Endothelial cell of umbilical vein (primary cell): Measurements from ENCODE around the gene LAMP5. TPM values are rescaled to one million over a fixed set of nuclear protein-coding genes. Genes with fewer than 3 reads are reported as not detected.

Experiments used
- BruUV-seq: library from RNA; stranded (reverse); fragments of 400-500 nt; replicated peaks from 2 replicates; lab custom pipeline; 2021; lab: Mats Ljungman, UMichigan
- CTCF ChIA-PET: fragments of 300-600, 350-600 bp; sonication (Branson Sonifier 250); formaldehyde crosslinking; loops from one replicate; lab custom pipeline; 2021; ENCODE audit warnings: antibody characterized with exemption, inconsistent platforms; lab: Charles Lee
- POLR2A ChIA-PET: fragments of 300-600, 350-600 bp; sonication (Branson Sonifier 250); formaldehyde crosslinking; loops from one replicate; lab custom pipeline; 2021; ENCODE audit warnings: antibody characterized with exemption, inconsistent platforms; lab: Charles Lee
- DNase-seq: peaks from one replicate; pipeline ENCODE4 v3.0.0-alpha.2; 2011; ENCODE audit warnings: low read depth, low spot score
- FAIRE-seq: peaks from 2 replicates; lab custom pipeline; 2011; peaks lifted over from hg19 to GRCh38; lab: Jason Lieb, UNC
- H2AFZ ChIP-seq: 2 replicates; pipeline ENCODE4 v1.6.0; 2012; ENCODE audit warnings: low read depth, low read length, control low read depth, inconsistent platforms
- H3K27ac ChIP-seq: 2 replicates; pipeline ENCODE4 v1.5.1; 2011; ENCODE audit warnings: low read depth, mild to moderate bottlenecking, control low read depth, low read length, moderate library complexity; ENCODE audit not compliant: insufficient read depth
- H3K27me3 ChIP-seq, 2 experiments: 2 replicates each; pipeline versions ENCODE4 v1.6.0 to v1.6.1; 2011; ENCODE audit warnings: low read length in 2 of 2, mixed read lengths in 1 of 2; ENCODE audit not compliant: control insufficient read depth in 2 of 2, insufficient read depth in 2 of 2
- H3K36me3 ChIP-seq, 2 experiments: 2 replicates in 1 of 2; 3 replicates in 1 of 2; pipeline ENCODE4 v1.5.1; 2011; ENCODE audit warnings: low read length in 2 of 2, mild to moderate bottlenecking in 1 of 2, moderate library complexity in 1 of 2; ENCODE audit not compliant: control insufficient read depth in 2 of 2, insufficient read depth in 2 of 2; ENCODE audit errors: extremely low read depth in 1 of 2
- H3K4me1 ChIP-seq: 3 replicates; pipeline ENCODE4 v1.5.1; 2011; ENCODE audit warnings: mild to moderate bottlenecking, low read length; ENCODE audit not compliant: control insufficient read depth, insufficient read depth; ENCODE audit errors: extremely low read depth
- H3K4me2 ChIP-seq: 2 replicates; pipeline ENCODE4 v1.6.1; 2011; ENCODE audit warnings: low read length, control low read depth, mixed read lengths; ENCODE audit not compliant: insufficient read depth
- H3K4me3 ChIP-seq, 3 experiments: fragments of 200-600 bp in 1 of 3; sonication (generic), shearing (Covaris generic) in 1 of 3; replicated peaks in 1 of 3; 2 replicates each; pipeline ENCODE4 v1.5.1; 2011 to 2016; ENCODE audit warnings: control low read depth in 3 of 3, low read length in 3 of 3, mild to moderate bottlenecking in 2 of 3, inconsistent platforms in 1 of 3, low read depth in 1 of 3, moderate library complexity in 1 of 3; ENCODE audit not compliant: insufficient read depth in 1 of 3
- H3K79me2 ChIP-seq: 2 replicates; pipeline ENCODE4 v1.6.0; 2012; ENCODE audit warnings: low read length, inconsistent platforms; ENCODE audit not compliant: control insufficient read depth, insufficient read depth
- H3K9ac ChIP-seq: replicated peaks from 2 replicates; pipeline ENCODE3; 2011; ENCODE audit warnings: low read length, control low read depth; ENCODE audit not compliant: insufficient read depth; ENCODE audit errors: extremely low read depth
- H3K9me1 ChIP-seq: replicated peaks from 3 replicates; pipeline ENCODE4 v1.6.0; 2011; ENCODE audit warnings: mild to moderate bottlenecking, low read length; ENCODE audit not compliant: control insufficient read depth, insufficient read depth; ENCODE audit errors: extremely low read depth
- H3K9me3 ChIP-seq: replicated peaks from 2 replicates; pipeline ENCODE4 v1.5.1; 2012; ENCODE audit warnings: low read length, inconsistent platforms; ENCODE audit not compliant: control insufficient read depth, insufficient read depth
- H4K20me1 ChIP-seq: replicated peaks from 2 replicates; pipeline ENCODE3; 2011; ENCODE audit warnings: mild to moderate bottlenecking, low read length; ENCODE audit not compliant: control insufficient read depth, insufficient read depth; ENCODE audit errors: extremely low read depth
- CTCF ChIP-seq, 2 donors: IDR thresholded peaks; 1 replicate in 1 of 2; 2 replicates in 1 of 2; pipeline ENCODE4 v1.5.1; 2011; ENCODE audit warnings: low read length in 2 of 2, mild to moderate bottlenecking in 2 of 2, moderate library complexity in 2 of 2, control low read depth in 1 of 2, inconsistent platforms in 1 of 2, low read depth in 1 of 2; ENCODE audit not compliant: insufficient read depth in 1 of 2; ENCODE audit errors: extremely low read depth in 1 of 2
- EZH2 ChIP-seq: IDR thresholded peaks from 2 replicates; pipeline ENCODE4 v1.6.1; 2012; ENCODE audit warnings: borderline replicate concordance, low read depth, mild to moderate bottlenecking, moderate library complexity, low read length, inconsistent platforms; ENCODE audit not compliant: severe bottlenecking
- FOS ChIP-seq: IDR thresholded peaks from 2 replicates; pipeline ENCODE4 v1.6.1; 2011; ENCODE audit warnings: mild to moderate bottlenecking, low read length, moderate library complexity, borderline replicate concordance; ENCODE audit not compliant: insufficient read depth
- GATA2 ChIP-seq: IDR thresholded peaks from 2 replicates; pipeline ENCODE4 v1.7.0; 2011; ENCODE audit warnings: low read depth, mild to moderate bottlenecking, moderate library complexity, mixed read lengths, low read length; ENCODE audit not compliant: insufficient read length, insufficient read depth
- JUN ChIP-seq: IDR thresholded peaks from 2 replicates; pipeline ENCODE4 v1.6.1; 2011; ENCODE audit warnings: borderline replicate concordance, low read depth; ENCODE audit not compliant: insufficient read length, insufficient read depth
- MYC ChIP-seq: IDR thresholded peaks from one replicate; pipeline ENCODE4 v1.6.1; 2011; ENCODE audit warnings: mild to moderate bottlenecking, low read depth, low read length
- POLR2A ChIP-seq: IDR thresholded peaks from 2 replicates; pipeline ENCODE4 v1.6.1; 2012; ENCODE audit warnings: low read depth, mild to moderate bottlenecking, control low read depth, low read length
- POLR2AphosphoS5 ChIP-seq: IDR thresholded peaks from 2 replicates; pipeline ENCODE4 v1.6.1; 2012; ENCODE audit warnings: low read depth, mild to moderate bottlenecking, control low read depth, low read length, moderate library complexity; ENCODE audit not compliant: insufficient read depth
- dilution Hi-C: fragments of 300-500 bp; cut with MboI; formaldehyde crosslinking; loops from one replicate; pipeline ENCODE4 v1.15.0; 2019; ENCODE audit warnings: low sequenced_read_pairs; ENCODE audit not compliant: extremely low pct_ligation_motif_present
- intact Hi-C: fragments of 100-400 bp; cut with micrococcal nuclease; formaldehyde crosslinking; loops from one replicate; pipeline ENCODE4 v1.10.0; 2022
- polyA plus RNA-seq, 4 experiments: library from polyadenylated mRNA; depleted of rRNA in 3 of 4; stranded (reverse) in 3 of 4; unstranded in 1 of 4; fragments of >200 nt; gene quantifications; 2 replicates each; pipeline versions ENCODE4 v1.2.1 to v1.2.3, GENCODE V29; 2011 to 2012; ENCODE audit warnings: missing spikeins in 1 of 4
- total RNA-seq: library from RNA; stranded (reverse); gene quantifications from 2 replicates; pipeline ENCODE4 v1.2.3, GENCODE V29; 2021
- TF ChIP-seq, protein P1 (sequence below): IDR thresholded peaks from 2 replicates; pipeline ENCODE4 v1.6.1; 2011; ENCODE audit not compliant: insufficient read depth, insufficient read length

The LAMP5 gene
- total and polyA plus RNA-seq, 2 donors (not counting 3 experiments of a cell fraction or from before 2014, with no cell fraction given), result not detected

- H3K9ac ChIP-seq, result no peak overlapping the region
- no peak overlapping the region for H3K27ac ChIP-seq
- H4K20me1 ChIP-seq, result no peaks in the 10 kb centered on the region
- POLR2A ChIA-PET, result no interaction called here
- peaks cover 5% of the 10 kb centered on the region for H3K4me1 ChIP-seq
- no peaks in the 10 kb centered on the region for H3K79me2 ChIP-seq
- DNase-seq, result no peak
- no peak overlapping the region for H2AFZ ChIP-seq
- CTCF ChIA-PET, result interaction anchor here (2.0 kb wide), 2 partner anchors 17 to 92 kb away, joined by 4 to 6 read pairs; no protein-coding TSS in a partner anchor
- no peak for FAIRE-seq
- no peaks in the 10 kb centered on the region for H3K9me3 ChIP-seq
- TF ChIP-seq GATA2 (no peak), FOS (no peak), POLR2AphosphoS5 (no peak), EZH2 (no peak), JUN (no peak), CTCF (IDR thresholded peaks at IDR 0.05; ENCODE audit: extremely low read depth in 1 of 2, insufficient read depth in 1 of 2, low read depth in 1 of 2, low read length in 2 of 2) (no peak), POLR2A (no peak), MYC (no peak)
- TF ChIP-seq, protein P1, sequence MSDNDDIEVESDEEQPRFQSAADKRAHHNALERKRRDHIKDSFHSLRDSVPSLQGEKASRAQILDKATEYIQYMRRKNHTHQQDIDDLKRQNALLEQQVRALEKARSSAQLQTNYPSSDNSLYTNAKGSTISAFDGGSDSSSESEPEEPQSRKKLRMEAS, result no peak
- no peak overlapping the region for H3K4me2 ChIP-seq
- intact Hi-C loops (no loop called here), dilution Hi-C loops (no loop called here)
- no TSS peak for BruUV-seq
- H3K9me1 ChIP-seq, result no peaks in the 10 kb centered on the region
- peaks cover 51 to 75% of the 10 kb centered on the region in 2 experiments for H3K27me3 ChIP-seq
- no peak overlapping the region for H3K4me3 ChIP-seq
- no peaks in the 10 kb centered on the region for H3K36me3 ChIP-seq
Observed at GRCh38 chr20:9517297-9518162, 3.1 kb downstream of the LAMP5 start.
